ENCODE measurements around the gene PRKN.

DNA sequence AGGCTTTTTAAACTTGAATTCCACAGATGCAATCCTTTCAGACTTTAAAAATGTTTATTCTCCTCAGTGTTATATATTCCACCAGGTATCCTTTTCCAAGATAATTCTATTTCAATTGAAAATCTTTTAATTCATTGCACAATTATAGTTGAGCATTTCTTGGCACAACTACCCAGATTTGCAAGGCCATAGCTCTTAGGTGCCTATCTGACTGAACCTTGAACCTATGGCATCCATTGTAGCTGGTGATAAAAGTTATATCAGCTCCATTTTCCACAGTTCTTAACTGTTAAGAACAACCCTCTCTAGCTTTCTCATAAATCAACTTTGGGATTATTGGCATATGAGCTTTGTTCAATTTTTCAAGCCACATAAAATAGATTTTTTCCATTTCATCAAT lies 42.6 kb upstream of the PRKN start:
- TF ChIP-seq, protein P1, sequence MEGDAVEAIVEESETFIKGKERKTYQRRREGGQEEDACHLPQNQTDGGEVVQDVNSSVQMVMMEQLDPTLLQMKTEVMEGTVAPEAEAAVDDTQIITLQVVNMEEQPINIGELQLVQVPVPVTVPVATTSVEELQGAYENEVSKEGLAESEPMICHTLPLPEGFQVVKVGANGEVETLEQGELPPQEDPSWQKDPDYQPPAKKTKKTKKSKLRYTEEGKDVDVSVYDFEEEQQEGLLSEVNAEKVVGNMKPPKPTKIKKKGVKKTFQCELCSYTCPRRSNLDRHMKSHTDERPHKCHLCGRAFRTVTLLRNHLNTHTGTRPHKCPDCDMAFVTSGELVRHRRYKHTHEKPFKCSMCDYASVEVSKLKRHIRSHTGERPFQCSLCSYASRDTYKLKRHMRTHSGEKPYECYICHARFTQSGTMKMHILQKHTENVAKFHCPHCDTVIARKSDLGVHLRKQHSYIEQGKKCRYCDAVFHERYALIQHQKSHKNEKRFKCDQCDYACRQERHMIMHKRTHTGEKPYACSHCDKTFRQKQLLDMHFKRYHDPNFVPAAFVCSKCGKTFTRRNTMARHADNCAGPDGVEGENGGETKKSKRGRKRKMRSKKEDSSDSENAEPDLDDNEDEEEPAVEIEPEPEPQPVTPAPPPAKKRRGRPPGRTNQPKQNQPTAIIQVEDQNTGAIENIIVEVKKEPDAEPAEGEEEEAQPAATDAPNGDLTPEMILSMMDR (IDR thresholded peaks at IDR 0.05; ENCODE audit: extremely low read depth in 1 of 2, insufficient read depth in 1 of 2, low read depth in 1 of 2, low read length in 2 of 2): no peak
- no peak for TF ChIP-seq JUN (IDR thresholded peaks at IDR 0.05; ENCODE audit: borderline replicate concordance, insufficient read depth, insufficient read length, low read depth)
- TF ChIP-seq EZH2 (IDR thresholded peaks at IDR 0.05; ENCODE audit: borderline replicate concordance, low read depth, low read length, severe bottlenecking): no peak
- no peak for TF ChIP-seq POLR2A (IDR thresholded peaks at IDR 0.05; ENCODE audit: low read depth, low read length)

Data from endothelial cell of umbilical vein (primary cell).